HS-5 (cell line): ENCODE measurements around the gene CCDC86.

Experiments used
- DNase-seq: peaks from one replicate; pipeline ENCODE4 v3.0.0-alpha.2; 2012; ENCODE audit warnings: low read depth

CCDC86 gene

DNA sequence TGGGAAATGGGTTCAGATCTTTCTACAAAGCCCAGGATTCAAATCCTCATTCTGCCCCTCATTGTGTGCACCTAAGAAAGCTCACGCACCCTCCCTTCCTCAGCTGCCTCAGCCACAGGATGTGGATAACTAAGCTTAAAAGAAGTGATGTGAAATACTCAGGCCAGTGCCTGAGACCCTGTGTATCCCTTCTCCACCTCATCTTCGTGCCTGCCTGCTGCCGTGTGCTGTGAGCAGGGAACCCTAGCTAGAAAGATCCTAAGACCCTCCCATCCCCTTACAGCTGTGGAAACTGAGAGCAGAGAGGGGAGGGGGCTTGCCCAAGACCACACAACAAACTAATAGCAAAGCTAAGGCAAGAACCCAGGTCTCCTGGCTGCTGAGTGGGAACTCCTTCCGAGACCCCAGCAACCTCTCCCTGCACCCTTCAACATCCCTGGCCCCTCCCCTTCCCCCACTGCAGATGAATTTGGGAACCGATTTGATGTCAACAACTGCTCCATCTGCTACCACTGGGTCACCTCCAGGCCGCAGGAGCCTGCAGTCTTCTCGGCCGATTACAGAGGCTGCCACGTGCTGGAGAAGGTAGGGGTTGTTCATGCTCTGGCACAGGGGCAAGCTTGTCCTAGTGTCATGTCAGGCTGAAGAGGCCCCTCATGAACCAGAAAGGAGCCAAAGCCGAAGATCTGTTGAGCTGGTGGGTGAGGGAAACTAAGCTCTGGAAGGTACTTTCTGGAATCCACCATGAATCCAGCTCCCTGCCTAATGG is 27.0 kb downstream of the CCDC86 start:
- no peak for DNase-seq

DNA sequence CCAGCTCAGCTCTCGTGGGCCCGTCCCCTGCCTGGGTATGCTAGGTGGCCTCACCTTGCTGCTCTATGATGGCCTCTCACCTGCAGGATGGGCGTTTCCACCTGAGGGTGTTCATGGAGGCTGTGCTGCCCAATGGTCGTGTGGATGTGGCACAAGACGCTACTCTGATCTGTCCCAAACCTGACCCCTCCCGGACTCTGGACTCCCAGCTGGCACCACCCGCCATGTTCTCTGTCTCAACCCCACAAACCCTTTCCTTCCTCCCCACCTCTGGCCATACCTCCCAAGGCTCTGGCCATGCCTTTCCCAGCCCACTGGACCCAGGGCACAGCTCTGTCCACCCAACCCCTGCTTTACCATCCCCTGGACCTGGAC is 27.5 kb downstream of the CCDC86 start:
- no peak for DNase-seq

DNA sequence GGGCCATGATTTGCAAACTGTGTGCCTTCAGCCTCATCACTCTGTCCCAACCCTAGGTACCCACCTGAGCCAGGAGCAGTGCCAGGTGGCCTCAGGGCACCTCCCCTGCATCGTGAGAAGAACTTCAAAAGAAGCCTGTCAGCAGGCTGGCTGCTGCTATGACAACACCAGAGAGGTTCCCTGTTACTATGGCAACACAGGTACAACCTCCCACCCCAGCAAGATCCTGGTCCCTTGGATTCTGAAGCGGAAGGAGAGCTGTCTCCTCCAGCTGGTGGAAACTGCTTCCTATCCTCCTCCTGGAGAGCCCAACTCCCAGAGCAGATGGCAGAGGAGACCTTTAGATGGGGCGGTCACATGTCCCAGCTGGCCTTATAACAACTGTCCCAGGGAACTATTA is 28.4 kb downstream of the CCDC86 start:
- no peak for DNase-seq

DNA sequence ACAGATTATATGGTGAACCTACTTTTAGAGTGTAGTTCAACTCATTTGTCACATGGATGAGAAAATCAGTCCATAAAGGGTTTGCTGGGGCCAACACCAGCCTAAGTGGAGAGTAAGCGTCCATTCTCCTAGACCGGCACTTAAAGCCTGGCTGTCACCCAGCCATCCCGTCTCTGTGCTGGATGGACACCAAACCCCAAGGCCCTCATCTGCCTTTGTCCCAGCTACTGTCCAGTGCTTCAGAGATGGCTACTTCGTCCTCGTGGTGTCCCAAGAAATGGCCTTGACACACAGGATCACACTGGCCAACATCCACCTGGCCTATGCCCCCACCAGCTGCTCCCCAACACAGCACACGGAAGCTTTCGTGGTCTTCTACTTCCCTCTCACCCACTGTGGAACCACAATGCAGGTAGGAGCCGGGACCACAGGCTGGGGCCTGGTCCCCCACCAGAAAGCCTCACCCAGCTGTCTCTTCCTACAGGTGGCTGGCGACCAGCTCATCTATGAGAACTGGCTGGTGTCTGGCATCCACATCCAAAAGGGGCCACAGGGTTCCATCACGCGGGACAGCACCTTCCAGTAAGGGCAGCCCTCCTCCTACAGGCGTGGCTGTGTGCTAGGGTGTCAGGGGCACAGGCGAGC is 28.9 kb downstream of the CCDC86 start:
- DNase-seq = no peak

DNA sequence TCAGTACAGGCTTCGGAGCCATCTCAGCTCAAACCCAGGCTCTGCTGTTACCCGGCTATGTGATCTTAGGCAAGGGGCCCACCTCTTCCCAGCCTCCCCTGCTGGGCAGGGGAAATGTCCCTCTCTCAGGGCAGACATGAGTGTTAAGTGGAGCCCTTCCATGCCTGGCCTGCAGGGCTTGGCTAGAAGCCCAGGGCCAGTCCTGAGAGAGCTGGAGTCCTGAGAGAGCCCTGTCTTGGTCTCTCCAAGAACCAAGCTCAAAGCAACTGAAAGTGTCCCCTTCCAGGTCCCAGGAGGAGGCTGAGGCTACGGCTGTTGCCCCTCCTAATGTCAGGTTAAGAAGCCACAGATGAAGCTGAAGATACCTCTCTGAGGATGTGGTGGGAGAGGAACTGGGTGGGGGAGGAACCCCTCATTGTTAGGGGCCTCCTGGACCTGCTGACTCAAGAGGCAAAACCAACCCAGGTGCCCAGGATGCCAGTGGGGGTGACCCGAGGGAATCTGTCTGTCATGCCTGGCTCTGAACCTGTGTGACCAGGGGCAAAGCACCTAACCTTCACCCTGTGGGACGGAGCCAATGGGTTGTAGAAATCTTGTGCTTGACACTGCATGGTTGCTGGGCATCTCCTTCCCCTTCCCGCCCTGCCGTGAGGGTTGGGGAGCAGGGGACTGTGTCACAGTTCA is 29.6 kb downstream of the CCDC86 start:
- DNase-seq = no peak

DNA sequence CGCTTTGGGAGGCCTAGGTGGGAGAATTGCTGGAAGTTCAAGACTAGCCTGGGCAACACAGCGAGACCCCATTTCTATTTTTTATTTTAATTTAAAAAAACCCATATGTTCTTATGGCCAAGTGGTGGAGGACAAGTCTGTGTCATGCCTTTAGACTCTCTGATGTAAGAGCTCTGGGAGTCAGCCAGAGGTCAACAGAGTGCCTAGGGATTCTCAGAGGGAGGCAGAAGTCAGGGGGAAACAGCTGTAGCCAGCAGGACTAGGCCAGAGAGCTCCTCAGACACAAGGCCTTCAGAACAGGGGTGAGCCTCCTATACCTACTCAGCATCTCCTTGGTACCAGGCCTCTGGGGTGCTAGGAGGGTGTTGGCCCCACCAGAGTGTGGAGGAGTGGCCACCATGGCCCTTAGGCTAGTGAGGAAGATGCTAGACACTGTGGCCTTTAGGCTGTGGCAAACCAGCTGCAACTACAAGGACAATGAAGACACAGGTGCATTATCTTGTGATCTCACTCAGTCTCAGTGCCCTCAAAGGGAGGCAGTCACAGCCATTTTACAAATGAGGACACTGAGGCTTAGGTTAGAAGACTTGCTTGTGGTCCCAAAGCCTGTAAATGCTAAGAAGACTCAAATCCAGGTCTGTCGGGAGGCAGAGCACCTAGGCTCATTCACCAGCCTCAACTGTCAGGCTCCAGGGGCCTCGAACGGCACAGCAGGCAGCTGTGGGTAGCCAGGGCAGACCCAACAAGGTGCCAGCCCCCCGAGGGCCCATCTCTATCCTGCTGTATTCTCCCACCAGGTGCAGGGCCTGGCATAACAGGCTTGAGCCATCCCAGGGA is 30.4 kb downstream of the CCDC86 start:
- peak; percentile 54 for DNase-seq

DNA sequence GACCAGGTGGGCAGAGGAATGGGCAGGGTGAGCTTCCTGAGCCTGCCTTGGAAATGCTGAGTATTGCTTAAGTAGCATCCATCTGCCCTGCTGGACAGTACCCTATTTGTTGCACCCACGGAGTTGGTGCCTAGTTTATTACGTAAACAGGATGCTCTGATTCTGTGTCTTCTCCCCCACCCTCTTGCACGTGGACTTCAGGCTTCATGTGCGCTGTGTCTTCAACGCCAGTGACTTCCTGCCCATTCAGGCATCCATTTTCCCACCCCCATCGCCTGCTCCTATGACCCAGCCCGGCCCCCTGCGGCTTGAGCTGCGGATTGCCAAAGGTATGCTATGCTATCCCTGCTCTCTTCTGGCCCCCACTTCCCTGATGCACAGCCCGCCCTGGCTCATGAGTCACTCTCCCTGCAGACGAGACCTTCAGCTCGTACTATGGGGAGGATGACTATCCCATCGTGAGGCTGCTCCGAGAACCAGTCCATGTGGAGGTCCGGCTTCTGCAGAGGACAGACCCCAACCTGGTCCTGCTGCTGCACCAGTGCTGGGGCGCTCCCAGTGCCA is 31.1 kb downstream of the CCDC86 start:
- peak; percentile 86 for DNase-seq

DNA sequence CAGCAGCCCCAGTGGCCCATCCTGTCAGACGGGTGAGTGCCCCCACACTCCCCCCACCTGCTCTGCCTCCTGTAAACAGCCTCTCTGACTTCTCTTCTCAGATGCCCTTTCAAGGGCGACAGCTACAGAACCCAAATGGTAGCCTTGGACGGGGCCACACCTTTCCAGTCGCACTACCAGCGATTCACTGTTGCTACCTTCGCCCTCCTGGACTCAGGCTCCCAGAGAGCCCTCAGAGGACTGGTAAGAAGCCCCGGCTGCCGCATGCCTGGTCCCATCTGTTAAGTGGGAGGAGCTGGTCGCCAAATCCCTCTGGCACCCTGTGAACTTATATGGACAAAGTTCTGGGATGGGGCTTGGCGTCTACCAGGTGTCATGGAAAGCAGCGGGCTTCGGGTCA is 31.6 kb downstream of the CCDC86 start:
- DNase-seq = no peak

DNA sequence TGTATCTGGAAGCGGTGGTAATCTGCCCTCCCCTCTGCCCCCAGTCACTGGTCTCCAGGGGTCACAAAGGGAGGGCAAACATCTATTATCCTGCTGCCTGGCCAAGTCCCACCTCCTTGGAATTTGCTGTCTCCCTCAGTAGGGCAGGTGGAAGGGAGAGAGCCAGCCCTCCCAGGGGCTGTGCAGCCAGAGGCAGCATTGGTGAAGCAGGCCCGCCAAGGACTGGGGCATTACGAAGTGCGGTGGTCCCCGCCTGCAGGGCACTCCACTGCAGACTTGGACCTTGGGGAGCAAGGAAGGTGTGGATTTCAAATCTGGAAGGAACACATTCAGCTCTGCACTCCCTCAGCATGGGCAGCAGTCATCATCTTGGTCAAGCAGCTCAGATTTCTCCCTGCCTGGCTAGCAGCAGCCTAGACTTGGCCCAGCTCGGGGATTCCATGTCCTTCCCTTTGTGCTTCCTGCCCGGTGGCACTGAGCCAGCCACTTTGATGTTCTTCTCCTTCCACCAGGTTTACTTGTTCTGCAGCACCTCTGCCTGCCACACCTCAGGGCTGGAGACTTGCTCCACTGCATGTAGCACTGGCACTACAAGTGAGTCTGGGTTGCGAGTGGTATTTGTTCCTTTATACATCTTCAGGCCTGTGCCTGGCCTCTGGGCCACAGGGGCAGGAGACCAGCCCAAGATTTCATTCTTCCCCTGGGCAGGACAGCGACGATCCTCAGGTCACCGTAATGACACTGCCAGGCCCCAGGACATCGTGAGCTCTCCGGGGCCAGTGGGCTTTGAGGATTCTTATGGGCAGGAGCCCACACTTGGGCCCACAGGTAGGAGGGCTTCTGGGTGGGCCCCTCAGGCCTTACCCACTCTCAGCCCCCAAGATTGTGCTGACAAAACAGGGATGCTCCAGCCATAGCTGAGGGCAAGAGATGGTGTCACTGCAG is 32.8 kb downstream of the CCDC86 start:
- DNase-seq = no peak

DNA sequence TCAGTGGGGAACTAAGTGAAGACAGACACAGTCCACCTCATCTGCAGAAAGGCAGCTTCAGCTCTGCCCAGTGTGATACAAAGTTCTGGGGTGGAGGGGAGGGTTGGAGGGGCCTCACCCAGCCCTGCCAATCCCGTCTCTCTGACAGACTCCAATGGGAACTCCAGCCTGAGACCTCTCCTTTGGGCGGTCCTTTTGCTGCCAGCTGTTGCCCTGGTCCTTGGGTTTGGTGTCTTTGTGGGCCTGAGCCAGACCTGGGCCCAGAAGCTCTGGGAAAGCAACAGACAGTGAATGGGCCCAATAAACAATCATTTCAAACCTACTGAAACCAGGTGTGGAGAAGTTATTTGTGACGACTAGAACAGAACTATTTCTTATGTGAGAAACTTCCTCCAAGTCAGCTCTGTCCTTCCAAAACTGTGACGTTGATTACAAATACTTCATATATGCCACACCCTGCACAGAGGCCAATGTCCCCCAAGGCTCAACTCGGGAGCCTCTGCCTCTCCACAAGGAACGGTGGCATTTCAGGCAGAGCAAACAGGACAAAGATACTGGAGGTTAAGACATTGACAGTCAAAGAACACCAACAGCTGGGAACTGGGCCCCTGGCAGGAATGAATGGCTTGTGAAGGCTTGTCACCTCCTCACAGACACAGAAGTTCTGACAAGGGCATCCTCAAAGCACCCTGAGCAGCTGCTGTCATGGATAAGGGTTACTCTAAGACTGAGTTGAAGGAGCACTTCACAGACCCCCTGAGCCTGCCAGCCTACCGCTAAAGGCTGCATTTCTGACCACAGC is 33.7 kb downstream of the CCDC86 start:
- DNase-seq = no peak

DNA sequence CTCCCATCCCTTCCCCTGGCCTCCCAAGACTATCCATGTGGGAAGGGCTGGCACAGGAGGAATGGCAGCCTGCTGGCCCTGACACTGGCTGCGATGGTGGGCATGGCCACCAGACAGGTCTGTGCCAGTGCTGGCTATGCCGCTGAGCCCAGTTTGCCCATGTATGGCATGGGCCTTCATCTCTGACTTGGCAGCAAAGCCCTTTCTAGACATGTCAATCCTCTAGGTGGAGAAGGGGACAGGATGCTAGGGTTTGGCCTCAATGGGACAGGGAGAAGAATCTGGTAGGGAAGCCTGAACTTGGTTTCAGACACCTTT is 34.2 kb downstream of the CCDC86 start:
- no peak for DNase-seq

DNA sequence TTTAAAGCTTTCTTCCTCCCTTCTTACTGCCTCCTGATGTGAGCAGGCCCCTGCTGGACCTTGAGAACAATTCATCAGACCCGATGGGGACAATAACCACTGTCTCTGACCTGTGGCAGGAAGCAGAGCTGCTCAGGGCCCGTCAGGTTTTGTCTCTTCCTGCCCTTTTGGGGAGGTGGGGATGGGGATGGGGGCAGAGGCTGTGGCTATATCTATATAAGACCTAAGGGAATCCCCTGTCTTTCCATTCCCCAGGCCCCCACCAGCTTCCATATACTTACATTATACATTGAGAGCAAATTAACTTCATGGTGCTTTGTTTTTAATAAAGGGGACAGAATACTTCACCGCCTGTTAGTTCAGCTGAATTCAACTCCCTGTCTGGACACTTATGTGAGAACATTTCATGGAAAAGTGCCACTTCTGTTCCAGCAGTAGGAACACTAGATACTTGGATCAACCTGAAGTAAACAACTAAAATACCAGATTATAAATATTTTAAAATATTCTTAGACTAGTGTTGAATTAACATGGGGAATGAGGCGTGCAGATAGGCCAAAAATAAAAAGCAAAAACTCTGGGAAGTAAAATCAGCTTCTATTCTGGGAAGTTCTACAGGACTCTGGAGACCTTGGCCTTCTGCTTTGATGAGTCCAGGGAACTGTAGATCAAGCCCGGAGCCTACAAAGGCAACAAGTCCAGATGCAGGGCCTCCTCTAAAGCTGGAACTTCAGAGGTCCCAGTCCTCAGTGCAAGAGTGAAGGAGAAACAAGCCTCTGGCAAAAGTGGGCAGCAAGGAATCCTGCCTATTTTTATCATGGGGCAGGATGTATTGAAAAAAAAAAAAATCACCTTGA is 36.6 kb downstream of the CCDC86 start:
- DNase-seq = no peak

DNA sequence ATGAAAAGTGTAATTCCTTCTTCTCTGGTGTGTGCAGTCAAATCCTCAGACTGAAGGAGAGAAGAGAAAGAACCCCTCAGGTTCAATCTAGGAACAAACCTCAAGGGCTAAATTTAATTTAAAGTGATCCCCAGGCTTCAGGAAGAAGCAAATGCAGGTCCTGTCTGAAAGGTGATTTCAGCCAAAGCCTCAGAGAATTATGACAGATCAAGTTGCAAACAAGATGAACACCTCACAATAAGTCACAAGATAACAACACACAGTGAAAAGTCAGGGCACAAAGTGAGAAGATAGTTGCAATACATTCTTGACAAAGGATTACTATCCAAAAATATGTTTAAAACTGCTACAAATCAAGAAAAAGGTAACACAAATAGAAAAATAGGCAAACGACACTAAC is 37.2 kb downstream of the CCDC86 start:
- no peak for DNase-seq

DNA sequence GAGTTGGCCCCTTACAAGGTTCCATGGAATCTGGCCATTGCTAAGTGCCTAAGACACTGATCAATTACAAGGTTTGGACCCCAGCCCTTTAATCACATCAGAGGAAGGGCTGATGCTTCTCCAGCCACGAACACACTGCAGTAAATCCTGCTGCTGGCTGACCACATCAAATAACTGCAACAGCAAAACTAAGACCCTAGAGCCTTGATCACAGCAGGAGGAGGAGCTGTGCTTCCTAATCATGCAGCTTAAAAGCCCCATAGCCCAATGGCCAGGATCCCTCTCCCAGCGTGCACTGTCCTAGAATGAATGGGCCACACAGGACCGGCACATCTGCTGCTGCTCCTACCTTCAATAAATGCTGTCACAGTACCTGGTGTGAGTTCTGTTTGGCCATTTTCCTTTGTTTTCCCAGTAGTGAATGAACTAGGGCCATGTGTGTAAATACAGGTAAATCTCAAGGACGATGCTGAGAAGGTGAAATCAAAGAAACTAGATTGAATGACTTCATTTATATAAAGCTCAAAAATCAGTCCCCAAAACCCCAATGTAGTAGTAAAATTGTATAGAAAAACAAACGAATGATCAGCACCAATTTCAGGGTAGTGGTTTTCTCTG is 38.2 kb downstream of the CCDC86 start:
- DNase-seq = no peak

DNA sequence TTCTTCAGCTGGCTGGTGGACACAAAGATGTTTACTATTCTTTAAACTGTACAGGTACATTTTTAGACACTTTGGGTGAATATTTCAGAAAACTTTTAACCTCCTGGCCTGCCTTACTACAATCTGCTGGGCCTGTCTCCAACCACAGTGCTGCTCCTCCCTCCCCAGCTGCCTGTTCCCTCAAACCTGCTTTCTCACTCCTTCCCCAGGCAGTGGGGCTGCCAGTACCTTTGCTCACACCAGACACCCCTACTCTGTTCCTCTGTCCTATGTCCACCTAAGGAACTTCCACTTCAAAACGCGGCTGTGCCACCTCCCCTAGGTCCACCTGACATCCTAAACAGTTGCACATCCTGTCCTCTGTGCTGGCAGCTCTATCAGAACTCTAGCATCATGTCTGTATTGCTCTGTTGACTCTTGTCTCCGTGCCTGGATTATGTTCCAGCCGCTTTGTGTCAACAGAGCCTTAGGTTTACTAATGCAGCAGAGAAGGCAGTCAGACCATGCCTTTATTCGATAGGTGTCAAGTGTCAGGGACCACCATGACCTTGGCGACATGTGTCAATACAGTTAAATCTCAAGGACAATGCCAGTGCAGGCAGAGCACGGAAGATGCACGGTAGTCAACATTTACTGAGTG is 38.9 kb downstream of the CCDC86 start:
- DNase-seq = no peak

DNA sequence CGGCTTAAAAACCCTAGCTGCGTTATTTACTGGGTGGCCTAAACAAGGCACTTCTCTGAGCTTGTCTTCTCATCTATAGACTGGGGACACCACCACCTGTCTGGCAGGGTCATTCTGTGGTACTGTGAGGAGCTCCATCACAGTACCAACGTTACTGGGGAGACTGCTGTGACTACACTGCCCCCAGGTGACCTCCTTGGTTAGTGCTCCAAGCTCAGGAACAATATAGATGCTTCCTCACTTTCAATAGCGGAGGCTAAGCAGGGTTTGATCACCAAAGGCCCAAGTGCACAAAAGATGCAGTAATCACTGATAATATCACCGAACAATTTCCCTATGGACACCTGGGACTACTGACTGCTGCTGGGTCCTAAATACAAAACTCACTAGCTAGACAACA is 45.6 kb downstream of the CCDC86 start:
- DNase-seq = no peak

DNA sequence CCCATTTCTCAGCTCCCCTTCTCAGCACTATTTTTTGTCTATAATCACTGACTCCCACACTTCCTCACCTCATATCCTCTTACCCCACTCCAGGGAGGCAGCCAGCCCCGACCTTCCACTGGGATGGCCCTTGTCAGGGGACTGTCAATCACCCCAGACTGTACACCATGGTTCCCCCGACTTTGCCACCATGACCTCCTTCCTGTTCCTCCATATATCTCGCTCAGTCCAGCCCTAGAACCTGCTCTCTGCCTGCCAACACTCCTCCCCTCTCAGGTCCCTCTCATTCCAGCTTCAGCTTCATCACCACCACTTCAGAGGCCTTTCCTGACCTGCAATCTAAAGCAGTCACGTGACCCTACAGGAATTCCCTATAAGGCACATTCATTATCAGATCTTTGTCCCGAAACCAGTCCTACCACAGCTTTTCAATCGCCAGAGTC is 48.0 kb downstream of the CCDC86 start:
- DNase-seq = no peak

DNA sequence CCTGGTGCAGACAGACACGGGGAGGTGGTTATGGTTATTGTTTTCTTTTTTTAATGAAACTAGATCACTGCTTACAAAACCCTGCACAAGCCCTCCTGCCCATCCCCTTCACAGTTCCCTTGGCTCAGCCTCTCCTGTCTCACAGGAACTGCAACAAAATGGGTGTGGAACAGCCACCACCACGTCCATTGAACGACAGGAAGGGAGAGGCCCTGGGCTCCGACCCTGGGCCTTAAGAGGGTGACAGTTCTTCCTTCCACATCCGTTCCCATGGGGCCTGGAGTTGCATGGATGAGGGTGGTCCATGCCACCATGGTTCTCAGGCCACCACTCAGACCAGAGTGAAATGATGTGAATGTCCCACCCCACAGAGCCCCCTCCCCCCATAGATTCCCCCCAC is 48.8 kb downstream of the CCDC86 start:
- no peak for DNase-seq
